HUES6 (cell line): Measurements from ENCODE around the gene KRCC1.

ENCODE experiments used
- H3K27ac ChIP-seq: 2 replicates; pipeline ENCODE4 v1.7.0; 2013; ENCODE audit warnings: low read depth, mild to moderate bottlenecking, low read length, inconsistent platforms
- H3K27me3 ChIP-seq: 2 replicates; pipeline ENCODE4 v1.6.1; 2013; ENCODE audit warnings: low read length; ENCODE audit not compliant: control insufficient read depth, insufficient read depth
- H3K36me3 ChIP-seq: 2 replicates; pipeline ENCODE4 v1.6.1; 2013; ENCODE audit warnings: low read length; ENCODE audit not compliant: control insufficient read depth, insufficient read depth
- H3K4me1 ChIP-seq: 2 replicates; pipeline ENCODE4 v1.6.1; 2013; ENCODE audit warnings: low read length; ENCODE audit not compliant: control insufficient read depth, insufficient read depth
- H3K4me3 ChIP-seq: 2 replicates; pipeline ENCODE4 v1.5.1; 2013; ENCODE audit warnings: low read depth, low read length
- H3K9ac ChIP-seq: one replicate; pipeline ENCODE4 v1.6.1; 2013; ENCODE audit warnings: mild to moderate bottlenecking, low read length
- H3K9me3 ChIP-seq: 2 replicates; pipeline ENCODE4 v1.6.1; 2013; ENCODE audit warnings: low read depth, low read length; ENCODE audit not compliant: control insufficient read depth, insufficient read depth

Gene KRCC1

GRCh38 chr2:88090446-88091283 is 35.1 kb upstream of the KRCC1 start:
- no peaks in the 10 kb centered on the region for H3K27me3 ChIP-seq
- H3K9me3 ChIP-seq, result no peaks in the 10 kb centered on the region
- no peak overlapping the region for H3K27ac ChIP-seq
- no peak overlapping the region for H3K9ac ChIP-seq
- no peaks in the 10 kb centered on the region for H3K36me3 ChIP-seq
- no peak overlapping the region for H3K4me3 ChIP-seq
- 0 out of 2 replicates have a peak, but pooled peaks cover 3% of the 10 kb centered on the region for H3K4me1 ChIP-seq

GRCh38 chr2:88088999-88089398 is 33.4 kb upstream of the KRCC1 start:
- H3K4me3 ChIP-seq, result no peak overlapping the region
- H3K27me3 ChIP-seq, result no peaks in the 10 kb centered on the region
- no peak overlapping the region for H3K27ac ChIP-seq
- no peaks in the 10 kb centered on the region for H3K9me3 ChIP-seq
- no peak overlapping the region for H3K9ac ChIP-seq
- no peaks in the 10 kb centered on the region for H3K4me1 ChIP-seq
- H3K36me3 ChIP-seq, result no peaks in the 10 kb centered on the region

GRCh38 chr2:88087763-88088162 is 32.2 kb upstream of the KRCC1 start:
- Histone ChIP-seq H3K36me3 (no peaks in the 10 kb centered on the region), H3K27me3 (no peaks in the 10 kb centered on the region), H3K4me1 (peaks cover 7% of the 10 kb centered on the region), H3K4me3 (no peak overlapping the region), H3K9me3 (no peaks in the 10 kb centered on the region), H3K27ac (no peak overlapping the region), H3K9ac (no peak overlapping the region)

- no peaks in the 10 kb centered on the region for H3K27me3 ChIP-seq
- no peak overlapping the region for H3K9ac ChIP-seq
- H3K9me3 ChIP-seq, result no peaks in the 10 kb centered on the region
- H3K4me1 ChIP-seq, result peaks cover 14% of the 10 kb centered on the region
- H3K27ac ChIP-seq, result no peak overlapping the region
- no peaks in the 10 kb centered on the region for H3K36me3 ChIP-seq
- H3K4me3 ChIP-seq, result no peak overlapping the region
These were observed 31.5 kb upstream of the KRCC1 start for GRCh38 chr2:88087073-88087472.

DNA sequence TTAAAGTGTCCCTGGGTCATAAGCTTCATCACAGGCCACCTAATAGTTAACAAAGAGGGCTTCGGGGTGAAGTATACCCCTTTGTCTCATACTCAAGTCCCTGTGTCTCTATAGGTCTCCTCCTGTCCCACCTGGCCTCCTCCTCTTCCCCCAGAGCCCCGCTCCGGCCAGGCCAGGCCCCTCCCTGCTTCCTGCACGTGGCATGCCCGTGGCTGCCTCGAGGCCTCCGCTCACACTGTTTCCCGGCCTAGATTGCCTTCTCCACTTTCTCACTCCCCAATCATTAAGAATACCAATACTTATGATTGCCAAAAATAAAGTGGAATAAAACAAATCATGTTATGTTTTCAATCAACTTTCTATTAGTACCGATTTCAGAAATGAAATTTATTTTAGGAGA is 30.8 kb upstream of the KRCC1 start:
- no peaks in the 10 kb centered on the region for H3K36me3 ChIP-seq
- H3K27ac ChIP-seq, result no peak overlapping the region

DNA sequence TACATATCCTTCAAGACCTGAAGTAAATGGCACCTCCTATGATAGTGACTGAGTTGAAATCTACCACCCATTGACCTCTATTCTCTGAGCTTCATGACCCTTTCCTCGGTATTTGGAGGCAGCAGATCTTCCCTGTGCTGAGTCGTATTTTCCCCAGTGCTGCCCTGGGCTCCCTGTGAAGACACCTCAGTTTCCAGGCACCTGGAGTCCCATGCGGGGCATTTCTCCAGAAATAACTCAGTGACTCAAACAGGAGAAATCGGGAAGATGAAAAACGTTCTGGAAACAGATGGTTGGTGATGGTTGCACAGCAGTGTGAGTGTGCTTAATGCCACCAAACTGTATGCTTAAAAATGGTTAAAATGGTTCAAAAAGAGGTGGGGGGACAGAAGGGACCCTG is 30.0 kb upstream of the KRCC1 start:
- no peak overlapping the region for H3K4me3 ChIP-seq
- no peaks in the 10 kb centered on the region for H3K36me3 ChIP-seq
- no peak overlapping the region for H3K9ac ChIP-seq
- H3K4me1 ChIP-seq, result peaks cover 19% of the 10 kb centered on the region
- no peaks in the 10 kb centered on the region for H3K9me3 ChIP-seq
- no peaks in the 10 kb centered on the region for H3K27me3 ChIP-seq
- H3K27ac ChIP-seq, result no peak overlapping the region

More for the DNA sequence above, 30.8 kb upstream of the KRCC1 start:
- H3K9ac ChIP-seq, result no peak overlapping the region
- peaks cover 19% of the 10 kb centered on the region for H3K4me1 ChIP-seq
- no peaks in the 10 kb centered on the region for H3K9me3 ChIP-seq
- H3K27me3 ChIP-seq, result no peaks in the 10 kb centered on the region
- no peak overlapping the region for H3K4me3 ChIP-seq

DNA sequence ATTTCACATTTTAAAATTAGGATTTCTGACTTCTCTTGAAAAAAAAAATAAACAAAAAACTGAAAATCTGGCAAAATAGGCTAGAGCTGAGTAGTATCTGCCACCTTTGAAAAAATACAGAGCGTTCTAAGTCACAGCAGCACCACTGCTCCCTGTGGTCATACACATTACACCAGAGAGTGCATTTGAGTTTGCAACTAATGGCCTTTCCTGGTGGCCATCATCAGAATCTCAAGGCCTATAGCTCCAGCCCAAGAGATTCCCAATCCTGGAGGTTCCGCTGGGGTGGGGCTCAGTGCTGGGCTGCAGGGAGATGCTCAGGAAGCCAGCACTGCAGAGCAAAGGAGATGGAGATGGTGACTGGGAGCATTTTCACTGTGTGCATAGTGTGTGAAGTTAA is 29.5 kb upstream of the KRCC1 start:
- Histone ChIP-seq H3K9me3 (no peaks in the 10 kb centered on the region), H3K36me3 (no peaks in the 10 kb centered on the region), H3K4me1 (peaks cover 19% of the 10 kb centered on the region), H3K9ac (no peak overlapping the region), H3K27ac (no peak overlapping the region), H3K4me3 (no peak overlapping the region), H3K27me3 (no peaks in the 10 kb centered on the region)

DNA sequence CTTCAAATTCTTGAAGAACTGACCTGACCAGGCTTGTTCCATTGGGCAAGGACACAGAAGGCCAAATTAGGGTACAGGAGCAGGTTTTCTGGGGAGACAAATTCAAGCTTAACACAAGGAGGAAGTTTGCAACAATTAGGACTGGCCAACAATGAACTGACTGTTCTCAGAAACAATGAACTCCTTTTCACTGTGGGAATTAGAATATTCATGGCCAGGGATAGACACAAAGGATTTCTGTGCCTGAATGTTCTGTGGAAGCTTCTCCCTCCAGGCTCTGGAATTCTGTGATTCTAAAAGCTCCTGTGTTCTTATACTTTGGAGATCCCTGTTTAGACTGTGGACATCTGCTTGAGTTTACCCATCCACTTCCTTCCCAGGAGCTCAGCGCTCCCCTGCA is 27.2 kb upstream of the KRCC1 start:
- Histone ChIP-seq H3K36me3 (no peaks in the 10 kb centered on the region), H3K4me1 (peaks cover 19% of the 10 kb centered on the region), H3K27ac (no peak overlapping the region), H3K9me3 (no peaks in the 10 kb centered on the region), H3K9ac (no peak overlapping the region), H3K27me3 (no peaks in the 10 kb centered on the region), H3K4me3 (no peak overlapping the region)

- Histone ChIP-seq H3K4me1 (peaks cover 19% of the 10 kb centered on the region), H3K36me3 (no peaks in the 10 kb centered on the region), H3K4me3 (no peak overlapping the region), H3K9me3 (no peaks in the 10 kb centered on the region), H3K27ac (no peak overlapping the region), H3K27me3 (no peaks in the 10 kb centered on the region), H3K9ac (no peak overlapping the region)
These were observed 26.5 kb upstream of the KRCC1 start for GRCh38 chr2:88081924-88082608.

DNA sequence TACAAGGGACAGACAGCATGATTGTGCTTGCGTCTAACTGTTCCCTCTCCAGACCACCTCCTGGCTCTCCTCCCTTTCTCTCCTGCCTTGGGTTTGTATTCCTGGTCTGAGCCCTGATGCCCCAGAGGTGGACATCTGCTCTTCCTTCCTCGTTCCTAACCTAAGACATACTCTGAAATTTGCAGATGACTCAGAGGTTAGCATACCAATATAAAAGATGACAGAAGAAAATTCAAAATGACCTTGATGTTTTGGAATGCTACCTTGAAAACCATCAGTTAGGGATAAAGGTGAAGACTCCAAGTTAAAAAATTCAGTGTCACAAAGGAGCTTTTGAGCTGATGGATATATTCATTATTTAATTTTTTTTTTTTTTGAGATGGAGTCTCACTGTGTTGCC is 25.0 kb upstream of the KRCC1 start:
- no peak overlapping the region for H3K9ac ChIP-seq

DNA sequence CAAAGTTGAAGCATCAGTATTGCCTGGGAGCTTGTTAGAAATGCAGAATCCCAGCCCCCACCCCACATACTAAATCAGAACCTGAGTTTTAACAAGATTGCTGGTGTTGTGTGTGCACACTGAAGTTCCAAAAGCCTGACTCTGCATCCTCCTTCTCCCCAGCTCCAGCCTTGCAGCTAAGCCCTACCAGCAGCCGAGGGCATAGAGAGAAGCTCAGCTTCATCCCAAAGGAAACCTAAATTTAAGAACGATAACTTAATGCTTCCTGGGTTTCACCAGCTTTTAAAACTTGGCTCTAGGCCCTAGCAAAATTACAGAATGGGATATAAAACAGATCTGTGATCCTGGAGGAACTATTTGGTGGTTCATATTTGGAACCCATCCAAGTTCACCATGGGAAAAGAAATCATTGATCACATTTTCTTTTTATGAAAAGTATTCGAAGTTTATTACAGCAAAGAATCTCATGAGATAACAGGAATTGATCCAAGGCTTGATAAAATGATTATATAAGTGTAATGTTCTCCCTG is 23.1 kb upstream of the KRCC1 start:
- no peak overlapping the region for H3K9ac ChIP-seq
- H3K27me3 ChIP-seq, result no peaks in the 10 kb centered on the region
- H3K4me1 ChIP-seq, result peaks cover 19% of the 10 kb centered on the region
- H3K4me3 ChIP-seq, result no peak overlapping the region
- peaks cover 5% of the 10 kb centered on the region; the same call in 1 of the 2 replicates for H3K9me3 ChIP-seq
- no peak overlapping the region for H3K27ac ChIP-seq
- H3K36me3 ChIP-seq, result no peaks in the 10 kb centered on the region

More for the DNA sequence above, 25.0 kb upstream of the KRCC1 start:
- Histone ChIP-seq H3K4me3 (no peak overlapping the region), H3K27ac (no peak overlapping the region), H3K9me3 (no peaks in the 10 kb centered on the region), H3K27me3 (no peaks in the 10 kb centered on the region), H3K4me1 (peaks cover 19% of the 10 kb centered on the region), H3K36me3 (no peaks in the 10 kb centered on the region)
